ENCODE results near the gene PRKCA. TPM values are rescaled to one million over a fixed set of nuclear protein-coding genes. Genes with fewer than 3 reads are reported as not detected.
A peak's percentile ranks its signal among the peaks of the same experiment; 100 is the strongest.

Gene PRKCA
- total and polyA plus RNA-seq, 12 donors = 1.6 to 27.6 (median 10.5) TPM

GRCh38 chr17:66429680-66430079 lies 127.3 kb downstream of the PRKCA start:
- Histone ChIP-seq H3K27me3 (no peaks in the 10 kb centered on the region), H3K4me1 (peaks cover 0 to 49% (median 0%) of the 10 kb centered on the region in 9 donors)
- intact Hi-C loops (cut with DNase I) = no loop called here

GRCh38 chr17:66430846-66431795 lies 128.7 kb downstream of the PRKCA start:
- no peaks in the 10 kb centered on the region for H3K27me3 ChIP-seq
- intact Hi-C loops (cut with DNase I) = no loop called here
- H3K4me3 ChIP-seq = no peak overlapping the region
- peak overlapping the region in 1 of 10 donors; percentile 49 for H3K27ac ChIP-seq
- WGBS, 2 donors = 90 to 93% methylated on average over 8 of the region's 8 CpGs
- DNase-seq (no peak), ATAC-seq (peak in 1 of 8 donors; percentile 65)
- TF ChIP-seq CTCF (IDR thresholded peaks at IDR 0.05) = no peak
- peaks cover 0 to 44% (median 0%) of the 10 kb centered on the region in 9 donors for H3K4me1 ChIP-seq
- H3K36me3 ChIP-seq = no peaks in the 10 kb centered on the region
- peaks cover 0 to 4% (median 0%) of the 10 kb centered on the region in 11 donors for H3K9me3 ChIP-seq

More at GRCh38 chr17:66429680-66430079, 127.3 kb downstream of the PRKCA start:
- DNase-seq (no peak), ATAC-seq (peak in 1 of 8 donors; percentile 23)
- Histone ChIP-seq H3K27ac (no peak overlapping the region), H3K9me3 (peaks cover 0 to 4% (median 0%) of the 10 kb centered on the region in 11 donors), H3K4me3 (no peak overlapping the region), H3K36me3 (no peaks in the 10 kb centered on the region)
- TF ChIP-seq CTCF (IDR thresholded peaks at IDR 0.05) = no peak
- WGBS, 2 donors = 93 to 95% methylated on average over 1 of the region's 1 CpG

- ATAC-seq (no peak), DNase-seq (no peak)
- no peaks in the 10 kb centered on the region for H3K36me3 ChIP-seq
- H3K27me3 ChIP-seq = no peaks in the 10 kb centered on the region
- peak overlapping the region in 1 of 10 donors; percentile 49 for H3K27ac ChIP-seq
- no peak for TF ChIP-seq CTCF (IDR thresholded peaks at IDR 0.05)
- no peaks in the 10 kb centered on the region for H3K9me3 ChIP-seq
- WGBS, 2 donors = 81 to 89% methylated on average over 5 of the region's 5 CpGs
- intact Hi-C loops (cut with DNase I) = no loop called here
- H3K4me1 ChIP-seq = peaks cover 0 to 40% (median 0%) of the 10 kb centered on the region in 9 donors
- no peak overlapping the region for H3K4me3 ChIP-seq
Observed at GRCh38 chr17:66431910-66432309, 129.5 kb downstream of the PRKCA start.

GRCh38 chr17:66432411-66432957 lies 130.1 kb downstream of the PRKCA start:
- no peaks in the 10 kb centered on the region for H3K9me3 ChIP-seq
- H3K27ac ChIP-seq = peak overlapping the region in 1 of 10 donors; percentile 49
- H3K27me3 ChIP-seq = no peaks in the 10 kb centered on the region
- WGBS, 2 donors = 46 to 49% methylated on average over 2 of the region's 2 CpGs
- no peak for TF ChIP-seq CTCF (IDR thresholded peaks at IDR 0.05)
- DNase-seq = no peak
- H3K36me3 ChIP-seq = no peaks in the 10 kb centered on the region
- peaks cover 0 to 45% (median 0%) of the 10 kb centered on the region in 9 donors for H3K4me1 ChIP-seq
- intact Hi-C loops (cut with DNase I) = no loop called here
- no peak overlapping the region for H3K4me3 ChIP-seq
- ATAC-seq = no peak

Data from heart right ventricle (tissue), 16 donors.